Peyer's patch (tissue), 4 donors: Measurements from ENCODE around the gene ALOX5. TPM values are rescaled to one million over a fixed set of nuclear protein-coding genes. Genes with fewer than 3 reads are reported as not detected.
A peak's percentile ranks its signal among the peaks of the same experiment; 100 is the strongest.

ENCODE experiments used
- DNase-seq, 3 donors: peaks; one replicate each; pipeline ENCODE4 v3.0.0-alpha.2; 2017 to 2019
- H3K27ac ChIP-seq, 4 donors: fragments of 200-600 bp; sonication (generic); one replicate each; pipeline ENCODE4 v1.5.1; 2016 to 2019
- H3K27me3 ChIP-seq, 2 donors: fragments of 200-600 bp; sonication (generic); one replicate each; pipeline ENCODE4 v1.5.1; 2019
- H3K36me3 ChIP-seq, 3 donors: fragments of 200-600 bp; sonication (generic); one replicate each; pipeline ENCODE4 v1.5.1; 2016 to 2019
- H3K4me1 ChIP-seq, 4 donors: fragments of 200-600 bp; sonication (generic); one replicate each; pipeline ENCODE4 v1.5.1; 2016 to 2019
- H3K4me3 ChIP-seq, 4 donors: fragments of 200-600 bp; sonication (generic); 1 replicate in 3 of 4; 2 replicates in 1 of 4; pipeline ENCODE4 v1.5.1; 2016 to 2019; ENCODE audit warnings: mild to moderate bottlenecking in 1 of 4
- H3K9me3 ChIP-seq, 4 donors: fragments of 200-600 bp; sonication (generic); one replicate each; pipeline ENCODE4 v1.5.1; 2016 to 2019; ENCODE audit warnings: mild to moderate bottlenecking in 1 of 4
- CTCF ChIP-seq, 6 experiments: fragments of 450-650 bp in 4 of 6; fragments of 200-600 bp in 2 of 6; sonication (generic) in 1 of 6; IDR thresholded peaks; one replicate each; pipeline ENCODE4 v1.5.1; 2017 to 2019; ENCODE audit warnings: antibody characterized with exemption in 6 of 6, mild to moderate bottlenecking in 3 of 6, moderate library complexity in 1 of 6
- POLR2A ChIP-seq, 2 donors: fragments of 450-650 bp; IDR thresholded peaks; one replicate each; pipeline ENCODE4 v1.5.1; 2017; ENCODE audit warnings: antibody characterized with exemption in 2 of 2, mild to moderate bottlenecking in 2 of 2, moderate library complexity in 2 of 2
- total RNA-seq, 4 donors: library from RNA; depleted of rRNA; stranded (reverse); fragments of >200 nt; gene quantifications; one replicate each; pipeline ENCODE4 v1.1.0, GENCODE V29; 2016

Gene ALOX5
- total RNA-seq, 4 donors from 2014 or later, result 24.0 to 187 (median 31.6) TPM

GRCh38 chr10:45378914-45379726 lies 5.1 kb downstream of the ALOX5 start:
- no peaks in the 10 kb centered on the region for H3K9me3 ChIP-seq
- H3K4me1 ChIP-seq, result peaks cover 0 to 11% (median 8%) of the 10 kb centered on the region in 4 donors
- H3K36me3 ChIP-seq, result no peaks in the 10 kb centered on the region
- H3K4me3 ChIP-seq, result no peak overlapping the region
- TF ChIP-seq POLR2A (IDR thresholded peaks at IDR 0.05) (no peak), CTCF (IDR thresholded peaks at IDR 0.05) (no peak)
- no peak for DNase-seq
- peak overlapping the region in 3 of 4 donors; percentile 16 to 49 (median 49) for H3K27ac ChIP-seq
- H3K27me3 ChIP-seq, result no peaks in the 10 kb centered on the region

GRCh38 chr10:45379891-45380540 lies 6.0 kb downstream of the ALOX5 start:
- Histone ChIP-seq H3K27ac (peak overlapping the region in 3 of 4 donors; percentile 20 to 49 (median 49)), H3K4me1 (peaks cover 0 to 9% (median 5%) of the 10 kb centered on the region in 4 donors), H3K36me3 (no peaks in the 10 kb centered on the region), H3K9me3 (no peaks in the 10 kb centered on the region), H3K4me3 (no peak overlapping the region), H3K27me3 (no peaks in the 10 kb centered on the region)
- DNase-seq, result peak in 2 of 3 donors; percentile 57 to 74
- TF ChIP-seq CTCF (IDR thresholded peaks at IDR 0.05) (no peak), POLR2A (IDR thresholded peaks at IDR 0.05) (no peak)

GRCh38 chr10:45380903-45381620 lies 7.0 kb downstream of the ALOX5 start:
- H3K27ac ChIP-seq, result peak overlapping the region in 1 of 4 donors; percentile 49
- TF ChIP-seq POLR2A (IDR thresholded peaks at IDR 0.05), result no peak
- TF ChIP-seq CTCF (IDR thresholded peaks at IDR 0.05), result no peak
- peaks cover 0 to 9% (median 4%) of the 10 kb centered on the region in 4 donors for H3K4me1 ChIP-seq
- H3K27me3 ChIP-seq, result no peaks in the 10 kb centered on the region
- H3K36me3 ChIP-seq, result no peaks in the 10 kb centered on the region
- peak in 1 of 3 donors; percentile 41 for DNase-seq
- H3K9me3 ChIP-seq, result no peaks in the 10 kb centered on the region
- no peak overlapping the region for H3K4me3 ChIP-seq

GRCh38 chr10:45382591-45382990 lies 8.6 kb downstream of the ALOX5 start:
- Histone ChIP-seq H3K27ac (no peak overlapping the region), H3K27me3 (no peaks in the 10 kb centered on the region), H3K4me1 (peaks cover 0 to 9% (median 0%) of the 10 kb centered on the region in 4 donors), H3K9me3 (no peaks in the 10 kb centered on the region), H3K4me3 (no peak overlapping the region), H3K36me3 (no peaks in the 10 kb centered on the region)
- TF ChIP-seq POLR2A (IDR thresholded peaks at IDR 0.05) (no peak), CTCF (IDR thresholded peaks at IDR 0.05) (no peak)
- DNase-seq, result no peak

- DNase-seq, result no peak
- no peak overlapping the region for H3K4me3 ChIP-seq
- H3K36me3 ChIP-seq, result no peaks in the 10 kb centered on the region
- no peak overlapping the region for H3K27ac ChIP-seq
- peaks cover 0 to 9% (median 0%) of the 10 kb centered on the region in 4 donors for H3K4me1 ChIP-seq
- H3K9me3 ChIP-seq, result no peaks in the 10 kb centered on the region
- no peaks in the 10 kb centered on the region for H3K27me3 ChIP-seq
- TF ChIP-seq CTCF (IDR thresholded peaks at IDR 0.05) (no peak), POLR2A (IDR thresholded peaks at IDR 0.05) (no peak)
Observed at GRCh38 chr10:45383682-45384330, 9.8 kb downstream of the ALOX5 start.
